ENCODE data around the gene AQP4.

GRCh38 chr18:26862084-26862483 lies 3.4 kb downstream of the AQP4 start:
- TF ChIP-seq CTCF (IDR thresholded peaks at IDR 0.05): no peak
- no peak for TF ChIP-seq EP300 (IDR thresholded peaks at IDR 0.05)
- no peak for TF ChIP-seq POLR2AphosphoS5 (IDR thresholded peaks at IDR 0.05)
- no peak for TF ChIP-seq POLR2A (IDR thresholded peaks at IDR 0.05)

Data from suprapubic skin (tissue), 4 donors.